Stimulated activated CD4-positive, alpha-beta T cell treated with anti-CD3 and anti-CD28 coated beads, Interleukin-1b, Interleukin-23, amount 100 ng/mL, for 1 hour (primary cell): ENCODE data around the gene DMRT2.

Source experiments
- DNase-seq, 2 donors: peaks; one replicate each; pipeline ENCODE4 v3.0.0-alpha.2; 2020; ENCODE audit warnings: low read depth in 2 of 2

The DMRT2 gene

DNA sequence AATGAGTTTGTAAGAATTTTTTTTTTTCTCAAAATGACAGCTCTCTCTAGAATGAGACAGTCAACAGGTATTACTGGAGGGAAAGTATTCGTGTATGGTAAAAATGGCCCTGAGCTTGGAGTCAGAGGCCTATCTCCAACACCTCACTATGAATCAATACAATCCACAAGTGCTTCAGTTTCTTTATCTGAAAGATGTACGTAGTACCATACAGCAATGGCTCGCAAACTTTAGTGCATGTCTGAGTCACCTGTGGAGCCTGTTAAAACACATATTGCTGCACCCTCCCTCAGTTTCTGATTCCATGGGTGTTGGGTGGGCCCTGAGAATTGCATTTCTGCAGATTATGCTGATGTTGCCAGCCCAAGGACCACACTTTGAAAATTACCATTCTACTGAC lies 44.6 kb downstream of the DMRT2 start:
- DNase-seq = no peak

DNA sequence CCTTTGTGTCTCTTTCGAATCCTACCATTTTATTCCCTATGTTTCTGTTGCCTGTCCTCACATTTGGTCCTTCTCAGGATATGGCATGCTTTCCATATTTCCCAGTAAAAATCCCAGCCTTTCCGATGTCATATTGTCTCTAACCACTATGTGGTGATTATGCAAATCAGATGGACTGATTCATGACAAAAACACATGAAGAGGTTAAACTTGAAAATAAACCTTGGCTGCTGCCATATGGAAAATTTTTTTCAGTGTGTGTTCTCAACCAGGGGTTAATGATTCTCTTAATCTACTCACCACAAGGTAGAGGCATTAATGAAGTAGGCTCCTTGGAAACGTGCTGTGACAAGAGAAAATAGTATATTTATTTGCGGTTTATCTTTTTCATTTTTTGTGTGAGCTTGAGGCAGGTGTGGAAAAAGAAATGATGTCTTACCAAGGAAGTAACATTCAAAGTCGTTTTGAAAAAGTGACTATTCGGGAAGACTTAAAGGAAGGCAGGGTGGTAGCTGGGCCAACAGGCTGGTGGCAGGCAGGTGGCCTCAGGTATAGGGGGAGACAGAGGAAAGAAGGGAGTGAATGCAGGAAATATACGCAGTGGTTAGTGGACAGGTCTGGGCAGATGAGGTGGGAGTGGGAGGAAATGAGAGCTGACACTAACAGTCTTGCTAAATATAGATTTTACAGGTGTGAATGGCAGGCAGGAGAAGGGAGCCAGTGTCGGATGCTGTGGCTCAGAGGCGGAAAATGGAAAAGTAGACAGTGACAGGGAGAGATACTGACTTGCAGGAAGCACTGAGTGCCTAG lies 46.2 kb downstream of the DMRT2 start:
- no peak for DNase-seq

GRCh38 chr9:1098551-1098950 lies 48.4 kb downstream of the DMRT2 start:
- DNase-seq = no peak

DNA sequence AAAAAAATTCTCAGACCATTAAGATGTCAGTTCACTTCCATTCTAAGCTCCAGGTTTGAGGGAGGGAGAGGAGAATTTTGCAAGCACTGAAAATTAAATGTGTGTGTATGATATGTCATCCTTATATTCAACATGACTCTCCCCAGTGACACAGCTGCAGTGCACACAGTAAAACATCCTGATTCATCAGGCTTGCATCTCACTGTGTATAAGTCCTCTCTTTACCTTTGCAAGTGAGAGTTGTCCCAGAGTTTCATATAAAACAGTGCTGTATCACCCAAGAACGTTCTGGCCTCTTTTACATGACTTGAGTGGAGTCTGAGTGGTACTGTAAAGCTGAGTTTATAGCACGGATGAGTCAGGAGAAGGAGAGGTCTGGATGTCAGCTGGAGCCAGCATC lies 50.0 kb downstream of the DMRT2 start:
- DNase-seq = no peak

DNA sequence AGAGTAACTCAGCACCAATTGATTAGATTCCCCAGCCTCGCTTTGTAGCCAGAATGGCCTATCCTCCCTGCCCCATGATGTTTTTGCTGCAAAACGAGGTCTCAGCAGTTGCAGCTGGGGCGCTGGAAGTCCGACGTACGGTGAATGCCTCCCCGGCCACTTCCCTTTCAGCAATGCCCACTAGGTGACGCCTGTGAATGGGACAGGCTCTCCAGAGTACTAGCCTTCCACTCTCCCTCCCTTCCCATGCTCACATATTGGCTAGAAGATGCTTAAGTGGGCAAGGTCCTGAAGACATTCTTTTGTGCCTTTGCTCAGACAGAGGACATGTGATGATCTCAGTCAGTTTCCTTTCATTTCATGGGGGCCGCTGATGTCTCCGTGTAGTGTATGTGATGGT lies 50.8 kb downstream of the DMRT2 start:
- DNase-seq = no peak

GRCh38 chr9:1101846-1102641 lies 51.9 kb downstream of the DMRT2 start:
- no peak for DNase-seq

GRCh38 chr9:1102642-1102970 lies 52.4 kb downstream of the DMRT2 start:
- no peak for DNase-seq
